GM12874 (cell line): Measurements from ENCODE around the gene NYAP2.

Experiments
- CTCF ChIP-seq: IDR thresholded peaks from 2 replicates; pipeline ENCODE4 v1.5.1; 2011; ENCODE audit warnings: low read depth, mild to moderate bottlenecking, control low read depth, low read length, moderate library complexity; ENCODE audit not compliant: insufficient read depth

Gene NYAP2

GRCh38 chr2:225693259-225693658, 293.7 kb downstream of the NYAP2 start:
- no peak for TF ChIP-seq CTCF

GRCh38 chr2:225694664-225695063, 295.2 kb downstream of the NYAP2 start:
- TF ChIP-seq CTCF = no peak

- TF ChIP-seq CTCF = no peak
These were observed 298.4 kb downstream of the NYAP2 start for GRCh38 chr2:225697936-225698335.
